RWPE1 (cell line): ENCODE measurements around the gene CDC14C.
A peak's percentile ranks its signal among the peaks of the same experiment; 100 is the strongest.

Source experiments
- CTCF ChIA-PET: fragments of 350-600 bp; sonication (Branson Sonifier 250); formaldehyde crosslinking; extraction: SDS; loops from one replicate; lab custom pipeline; 2021; lab: Yijun Ruan, JAX
- POLR2A ChIA-PET: fragments of 400-600 bp; formaldehyde crosslinking; extraction: SDS; loops from one replicate; lab custom pipeline; 2020; ENCODE audit warnings: antibody characterized with exemption; ENCODE audit not compliant: low non-redundant PET; lab: Yijun Ruan, JAX
- DNase-seq: peaks from one replicate; pipeline ENCODE4 v3.0.0; 2012; ENCODE audit warnings: low spot score
- H3K27ac ChIP-seq: fragments of 450-650 bp; 2 replicates; pipeline ENCODE4 v1.5.1; 2017
- CTCF ChIP-seq: fragments of 450-650 bp; conservative IDR thresholded peaks from 2 replicates; pipeline ENCODE4 v1.5.1; 2017; ENCODE audit warnings: low read depth, mild to moderate bottlenecking

The CDC14C gene

GRCh38 chr7:48962821-48963505 is 38.6 kb downstream of the CDC14C start:
- TF ChIP-seq CTCF, result no peak
- DNase-seq, result peak; percentile 3
- CTCF ChIA-PET, result interaction anchor here (1.2 kb wide), 1 partner anchor 13 kb away, joined by 3 read pairs; no protein-coding TSS in a partner anchor

GRCh38 chr7:48964074-48964473 is 39.7 kb downstream of the CDC14C start:
- POLR2A ChIA-PET, result no interaction called here
- H3K27ac ChIP-seq, result no peak overlapping the region
- TF ChIP-seq CTCF, result no peak
- no peak for DNase-seq
- CTCF ChIA-PET, result interaction anchor here (0.6 kb wide), 1 partner anchor 543 kb away, joined by 3 read pairs; no protein-coding TSS in a partner anchor

More at GRCh38 chr7:48962821-48963505, 38.6 kb downstream of the CDC14C start:
- no peak overlapping the region for H3K27ac ChIP-seq
- POLR2A ChIA-PET, result no interaction called here

GRCh38 chr7:48971173-48971572 is 46.8 kb downstream of the CDC14C start:
- ChIA-PET POLR2A (no interaction called here), CTCF (no interaction called here)
- no peak for TF ChIP-seq CTCF
- DNase-seq, result no peak
- no peak overlapping the region for H3K27ac ChIP-seq

GRCh38 chr7:48976253-48976652 is 51.9 kb downstream of the CDC14C start:
- no peak for TF ChIP-seq CTCF
- ChIA-PET CTCF (no interaction called here), POLR2A (no interaction called here)
- no peak for DNase-seq
- H3K27ac ChIP-seq, result no peak overlapping the region

GRCh38 chr7:48976850-48977249 is 52.5 kb downstream of the CDC14C start:
- ChIA-PET POLR2A (no interaction called here), CTCF (no interaction called here)
- no peak for DNase-seq
- TF ChIP-seq CTCF, result no peak
- no peak overlapping the region for H3K27ac ChIP-seq
